ENCODE data around the gene NRSN2.

NRSN2 gene

GRCh38 chr20:397432-398237, 50.7 kb downstream of the NRSN2 start:
- Mint-ChIP-seq H3K9me3 (no peaks in the 10 kb centered on the region), H3K27ac (peak overlapping the region; percentile 71), H3K4me3 (no peak overlapping the region), H3K27me3 (no peaks in the 10 kb centered on the region), H3K4me1 (peaks cover 19% of the 10 kb centered on the region), H3K36me3 (peaks cover 40% of the 10 kb centered on the region)
- CTCF ChIA-PET = no interaction called here
- no peak for DNase-seq

- peaks cover 31% of the 10 kb centered on the region for H3K36me3 Mint-ChIP-seq
- CTCF ChIA-PET = no interaction called here
- no peak overlapping the region for H3K4me3 Mint-ChIP-seq
- DNase-seq = no peak
- H3K27me3 Mint-ChIP-seq = no peaks in the 10 kb centered on the region
- no peak overlapping the region for H3K27ac Mint-ChIP-seq
- peaks cover 4% of the 10 kb centered on the region for H3K9me3 Mint-ChIP-seq
- peaks cover 31% of the 10 kb centered on the region for H3K4me1 Mint-ChIP-seq
Observed at GRCh38 chr20:399182-399707, 52.3 kb downstream of the NRSN2 start.

- CTCF ChIA-PET = no interaction called here
- Mint-ChIP-seq H3K9me3 (peaks cover 4% of the 10 kb centered on the region), H3K27ac (no peak overlapping the region), H3K4me1 (peaks cover 31% of the 10 kb centered on the region), H3K4me3 (no peak overlapping the region), H3K27me3 (no peaks in the 10 kb centered on the region), H3K36me3 (peaks cover 28% of the 10 kb centered on the region)
- DNase-seq = no peak
Observed at GRCh38 chr20:400128-400453, 53.2 kb downstream of the NRSN2 start.

- Mint-ChIP-seq H3K9me3 (peaks cover 4% of the 10 kb centered on the region), H3K4me3 (no peak overlapping the region), H3K27me3 (no peaks in the 10 kb centered on the region), H3K4me1 (peaks cover 32% of the 10 kb centered on the region), H3K27ac (no peak overlapping the region), H3K36me3 (peaks cover 24% of the 10 kb centered on the region)
- CTCF ChIA-PET = interaction anchor here (0.9 kb wide), 1 partner anchor 38 kb away, joined by 3 read pairs; no protein-coding TSS in a partner anchor
- no peak for DNase-seq
Observed at GRCh38 chr20:400454-401275, 53.8 kb downstream of the NRSN2 start.

GRCh38 chr20:401682-402495, 55.0 kb downstream of the NRSN2 start:
- Mint-ChIP-seq H3K9me3 (peaks cover 4% of the 10 kb centered on the region), H3K4me1 (peaks cover 37% of the 10 kb centered on the region), H3K4me3 (no peak overlapping the region), H3K36me3 (peaks cover 17% of the 10 kb centered on the region), H3K27me3 (no peaks in the 10 kb centered on the region), H3K27ac (peak overlapping the region; percentile 33)
- no peak for DNase-seq
- CTCF ChIA-PET = no interaction called here

- H3K27ac Mint-ChIP-seq = no peak overlapping the region
- H3K27me3 Mint-ChIP-seq = no peaks in the 10 kb centered on the region
Observed at GRCh38 chr20:402496-402885, 55.6 kb downstream of the NRSN2 start.

GRCh38 chr20:402898-403581, 56.1 kb downstream of the NRSN2 start:
- Mint-ChIP-seq H3K4me3 (no peak overlapping the region), H3K27ac (no peak overlapping the region), H3K36me3 (peaks cover 9% of the 10 kb centered on the region), H3K9me3 (peaks cover 4% of the 10 kb centered on the region), H3K4me1 (peaks cover 44% of the 10 kb centered on the region), H3K27me3 (no peaks in the 10 kb centered on the region)
- CTCF ChIA-PET = no interaction called here
- no peak for DNase-seq

More at GRCh38 chr20:402496-402885, 55.6 kb downstream of the NRSN2 start:
- Mint-ChIP-seq H3K4me1 (peaks cover 43% of the 10 kb centered on the region), H3K36me3 (peaks cover 14% of the 10 kb centered on the region), H3K4me3 (no peak overlapping the region), H3K9me3 (peaks cover 4% of the 10 kb centered on the region)
- CTCF ChIA-PET = no interaction called here
- DNase-seq = peak; percentile 42

- CTCF ChIA-PET = no interaction called here
Observed at GRCh38 chr20:403582-403957, 56.7 kb downstream of the NRSN2 start.

GRCh38 chr20:404088-404487, 57.2 kb downstream of the NRSN2 start:
- H3K9me3 Mint-ChIP-seq = peaks cover 4% of the 10 kb centered on the region
- H3K27ac Mint-ChIP-seq = no peak overlapping the region
- H3K4me1 Mint-ChIP-seq = peaks cover 45% of the 10 kb centered on the region
- no peak overlapping the region for H3K4me3 Mint-ChIP-seq
- no peak for DNase-seq
- no peaks in the 10 kb centered on the region for H3K27me3 Mint-ChIP-seq
- peaks cover 8% of the 10 kb centered on the region for H3K36me3 Mint-ChIP-seq
- CTCF ChIA-PET = interaction anchor here (0.7 kb wide), 1 partner anchor 715 kb away, joined by 3 read pairs; no protein-coding TSS in a partner anchor

More at GRCh38 chr20:403582-403957, 56.7 kb downstream of the NRSN2 start:
- Mint-ChIP-seq H3K9me3 (peaks cover 4% of the 10 kb centered on the region), H3K36me3 (peaks cover 6% of the 10 kb centered on the region), H3K4me1 (peaks cover 44% of the 10 kb centered on the region), H3K27ac (peak overlapping the region; percentile 24), H3K4me3 (no peak overlapping the region), H3K27me3 (no peaks in the 10 kb centered on the region)
- DNase-seq = no peak

Measured in activated naive CD4-positive, alpha-beta T cell treated with anti-CD3 and anti-CD28 coated beads, Interleukin-2, amount 10 ng/mL, durations not matched to agents 7 days and 5 days (primary cell).